HG03064 (cell line): Measurements from ENCODE around the gene VSIG2.
"Not testable (repeated sequence)": the region's sequence is repeated elsewhere in the genome, so short reads cannot be mapped to it uniquely, and the experiment has no call there.

Experiments used
- ATAC-seq: cut with Tn5 transposase; IDR thresholded peaks from one replicate; pipeline ENCODE4 v1.9.1; 2021; ENCODE audit warnings: low read depth; ENCODE audit not compliant: unreplicated experiment

The VSIG2 gene, protein sequence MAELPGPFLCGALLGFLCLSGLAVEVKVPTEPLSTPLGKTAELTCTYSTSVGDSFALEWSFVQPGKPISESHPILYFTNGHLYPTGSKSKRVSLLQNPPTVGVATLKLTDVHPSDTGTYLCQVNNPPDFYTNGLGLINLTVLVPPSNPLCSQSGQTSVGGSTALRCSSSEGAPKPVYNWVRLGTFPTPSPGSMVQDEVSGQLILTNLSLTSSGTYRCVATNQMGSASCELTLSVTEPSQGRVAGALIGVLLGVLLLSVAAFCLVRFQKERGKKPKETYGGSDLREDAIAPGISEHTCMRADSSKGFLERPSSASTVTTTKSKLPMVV

DNA sequence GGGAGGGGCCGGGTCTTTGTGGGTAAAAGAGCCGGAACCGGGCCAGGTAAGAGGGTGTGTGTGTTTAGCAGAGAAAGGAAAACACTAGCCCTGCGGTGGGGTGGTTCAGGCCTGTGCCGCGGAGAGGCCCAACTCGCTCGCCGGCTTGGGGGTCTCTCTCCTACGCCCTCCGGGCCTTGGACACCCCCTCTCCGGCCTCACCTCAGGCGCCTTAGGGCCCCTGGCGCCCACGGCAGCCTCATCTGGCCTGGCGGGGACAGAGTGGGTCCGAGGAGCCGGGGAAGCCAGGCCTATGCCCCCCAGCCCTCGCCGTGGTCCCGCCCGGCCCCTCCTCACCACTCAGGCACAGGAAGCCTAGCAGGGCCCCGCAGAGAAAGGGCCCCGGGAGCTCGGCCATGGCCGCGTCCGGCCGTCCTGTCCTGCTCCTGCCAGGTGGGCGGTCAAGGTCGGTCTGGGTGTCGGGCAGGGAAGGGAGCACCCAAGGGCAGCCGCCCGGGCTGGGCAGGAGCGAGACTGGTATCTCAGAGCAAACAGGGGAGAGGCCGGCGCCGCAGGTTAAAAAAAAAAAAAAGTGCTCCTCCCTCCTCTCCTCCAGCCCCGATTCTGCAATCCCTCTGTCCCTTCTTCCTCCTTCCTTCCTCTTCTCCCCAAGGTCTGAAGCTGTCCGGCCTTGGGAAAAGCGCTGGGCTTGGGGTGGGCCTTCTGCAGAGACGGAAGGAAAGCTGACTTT lies at the start of gene VSIG2:
TSS of gene VSIG2 (minus strand) at position 515 of the 730 bp plus-strand sequence. CDS start at position 397, 118 bp downstream.
- no peak for ATAC-seq

DNA sequence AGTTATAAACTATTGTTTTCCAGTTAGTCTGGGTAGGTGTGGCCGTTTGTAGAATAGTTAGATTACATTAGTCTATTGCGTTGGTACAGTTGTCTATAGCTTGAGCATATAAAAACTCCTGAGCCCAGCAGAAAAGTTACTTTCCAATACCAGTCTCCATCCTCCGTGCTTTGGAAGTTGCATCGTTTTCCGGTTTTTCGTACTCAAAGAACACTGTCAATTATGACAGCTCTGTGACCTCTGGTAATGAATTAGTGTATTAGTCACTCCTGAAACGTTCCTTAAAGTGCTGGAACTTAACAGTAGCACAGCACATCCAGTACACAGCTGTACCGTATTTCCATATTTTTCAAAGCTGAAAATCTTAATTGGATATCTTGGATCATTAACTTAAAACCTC lies 49.0 kb upstream of the VSIG2 start:
- no peak for ATAC-seq

GRCh38 chr11:124800226-124800929 lies 48.3 kb upstream of the VSIG2 start, which contains the start of gene MSANTD2:
Gene MSANTD2 (minus strand): TSS chr11:124800406. CDS start chr11:124800380, 26 bp downstream.
- peak; percentile 91 for ATAC-seq

DNA sequence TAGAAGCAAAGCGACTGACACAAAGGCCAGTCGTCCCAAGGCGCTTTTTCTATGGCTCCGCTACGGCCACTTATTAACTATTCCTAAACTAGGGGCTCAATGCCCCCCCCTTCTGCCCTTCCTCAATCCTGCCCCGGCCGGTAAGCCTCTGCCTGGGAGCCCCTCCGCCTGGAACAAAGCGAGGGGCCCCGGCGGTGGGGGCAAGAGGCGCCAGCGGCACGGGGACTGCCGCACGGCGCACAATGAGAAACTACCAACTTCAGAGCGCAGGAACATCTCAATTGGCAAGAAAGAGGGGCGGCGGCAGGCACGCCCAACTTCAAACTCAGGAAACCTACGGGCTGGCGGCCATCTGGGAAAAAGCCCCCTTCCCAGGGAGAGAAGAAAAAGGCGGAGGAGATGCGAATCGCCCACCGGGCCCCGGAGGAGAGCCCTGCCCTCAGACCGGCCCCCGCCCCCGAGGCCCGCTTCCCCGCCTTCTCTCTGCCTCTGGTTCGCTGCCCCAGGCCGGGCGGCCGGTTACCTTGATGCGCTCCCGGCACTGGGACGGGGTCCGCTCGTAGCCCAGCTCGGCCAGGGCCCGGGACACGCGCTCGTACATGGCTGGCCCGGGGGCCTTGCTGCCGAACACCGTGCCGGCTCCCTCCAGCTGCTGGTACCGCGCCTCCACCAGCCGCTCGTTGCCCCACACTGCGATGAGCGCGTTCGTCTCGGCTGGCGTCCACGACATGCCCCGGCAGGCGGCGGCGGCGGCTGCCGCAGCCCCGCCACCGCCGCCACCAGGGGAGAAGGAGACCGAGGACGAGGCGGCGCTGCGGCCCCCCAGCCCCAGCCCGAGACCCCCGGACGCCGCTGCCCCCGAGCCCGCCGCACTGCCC lies 47.5 kb upstream of the VSIG2 start:
- ATAC-seq = peak; percentile 38

GRCh38 chr11:124798991-124799347 lies 46.9 kb upstream of the VSIG2 start:
- ATAC-seq = peak; percentile 10

DNA sequence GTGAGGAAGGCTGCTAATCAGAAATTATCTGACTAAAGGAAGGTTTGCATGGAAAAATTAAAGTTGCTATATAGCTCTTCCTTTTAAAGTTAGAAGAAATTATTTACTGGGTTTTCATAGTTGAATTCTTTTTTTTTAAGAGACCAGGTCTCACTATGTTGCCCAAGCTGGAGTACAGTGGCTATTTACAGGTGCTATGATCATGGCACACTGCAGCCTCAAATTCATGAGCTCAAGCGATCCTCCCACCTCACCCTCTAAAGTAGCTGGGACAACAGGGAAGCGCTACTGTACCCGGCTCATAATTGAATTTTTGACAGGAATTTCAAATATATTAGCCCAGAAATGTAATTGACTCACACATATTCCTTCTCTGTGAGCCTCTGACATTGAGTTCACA lies 44.3 kb upstream of the VSIG2 start:
- ATAC-seq = no peak

DNA sequence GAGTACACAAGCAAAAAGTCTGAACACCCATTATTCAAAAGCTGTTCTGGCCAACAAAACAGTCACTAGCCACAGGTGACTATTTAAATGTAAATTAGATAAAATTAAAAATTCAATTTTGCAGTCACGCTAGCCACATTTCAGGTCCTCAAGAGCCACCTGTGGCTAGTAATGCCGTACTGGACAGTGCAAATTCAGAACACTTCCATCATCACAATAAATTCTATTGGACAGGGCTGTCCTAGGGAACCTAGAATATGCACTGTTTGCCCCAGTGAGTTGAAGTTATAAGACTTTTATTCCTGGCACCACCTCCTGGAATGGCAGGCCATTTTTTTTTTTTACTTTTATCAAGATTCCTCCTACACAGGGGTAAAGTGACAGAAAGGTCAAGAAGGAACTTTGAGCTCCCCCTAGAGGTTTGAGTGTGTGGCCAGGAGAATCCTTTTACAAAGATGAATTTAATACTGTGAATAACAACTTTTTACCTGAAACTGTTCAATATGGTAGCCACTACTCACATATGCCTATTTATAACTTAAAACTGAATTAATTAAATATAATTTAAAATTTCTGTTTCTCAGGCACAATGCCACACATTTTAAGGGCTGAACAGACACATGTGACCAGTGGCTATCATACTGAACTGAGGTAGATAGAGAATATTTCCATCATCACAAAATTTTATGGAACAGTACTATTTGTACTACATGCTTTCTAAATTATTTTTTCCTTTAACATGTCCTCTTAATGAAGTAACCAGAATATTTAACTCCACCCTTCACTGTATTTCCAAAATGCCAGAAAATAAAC lies 41.6 kb upstream of the VSIG2 start:
- no peak for ATAC-seq

- ATAC-seq = peak; percentile 80
Observed at GRCh38 chr11:124791626-124792341, 39.7 kb upstream of the VSIG2 start.

GRCh38 chr11:124788521-124788920 lies 36.5 kb upstream of the VSIG2 start:
- ATAC-seq = no peak

GRCh38 chr11:124784051-124784450 lies 32.0 kb upstream of the VSIG2 start:
- ATAC-seq = no peak

DNA sequence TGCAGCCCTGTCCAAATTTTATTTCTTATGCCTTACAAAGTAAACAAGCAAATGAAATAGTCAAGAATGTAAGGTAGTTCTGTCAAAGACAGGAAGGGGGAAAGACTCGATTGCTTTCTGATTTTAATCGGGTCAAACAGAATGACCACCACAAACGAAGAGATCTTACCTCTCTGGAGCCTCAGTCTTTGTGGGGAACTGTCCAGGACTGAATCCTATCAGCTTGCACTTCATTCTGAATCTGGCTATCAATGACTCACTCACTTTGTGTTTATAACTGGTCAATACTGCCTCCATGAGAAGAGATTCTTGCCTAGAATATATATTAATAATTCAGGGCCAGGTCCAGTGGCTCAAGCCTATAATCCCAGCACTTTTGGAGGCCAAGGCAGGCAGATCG lies 30.9 kb upstream of the VSIG2 start:
- no peak for ATAC-seq

GRCh38 chr11:124779568-124779967 lies 27.5 kb upstream of the VSIG2 start:
- no peak for ATAC-seq

DNA sequence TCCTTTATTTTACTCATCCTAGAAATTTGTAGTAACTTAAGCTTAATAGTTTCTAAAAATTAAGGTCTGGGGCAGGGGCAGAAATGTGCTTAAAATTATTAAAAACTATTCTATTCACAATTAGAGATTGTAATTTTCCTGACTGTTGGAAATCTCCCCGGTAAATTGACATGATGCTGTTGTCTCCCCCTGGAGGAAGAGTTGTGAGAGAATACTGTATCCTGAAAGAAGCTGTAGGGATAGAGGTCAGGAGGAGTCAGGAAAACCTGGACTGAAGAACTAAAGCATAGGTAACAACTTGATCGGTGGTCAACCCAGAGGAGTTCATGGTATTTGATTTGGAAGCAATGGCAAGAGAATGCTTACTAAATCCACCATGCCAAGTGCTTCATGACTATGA lies 26.2 kb upstream of the VSIG2 start:
- ATAC-seq = no peak

- no peak for ATAC-seq
Observed at GRCh38 chr11:124776865-124777645, 25.0 kb upstream of the VSIG2 start.

- ATAC-seq = not testable (repeated sequence)
Observed at GRCh38 chr11:124770959-124771358, 18.9 kb upstream of the VSIG2 start.

DNA sequence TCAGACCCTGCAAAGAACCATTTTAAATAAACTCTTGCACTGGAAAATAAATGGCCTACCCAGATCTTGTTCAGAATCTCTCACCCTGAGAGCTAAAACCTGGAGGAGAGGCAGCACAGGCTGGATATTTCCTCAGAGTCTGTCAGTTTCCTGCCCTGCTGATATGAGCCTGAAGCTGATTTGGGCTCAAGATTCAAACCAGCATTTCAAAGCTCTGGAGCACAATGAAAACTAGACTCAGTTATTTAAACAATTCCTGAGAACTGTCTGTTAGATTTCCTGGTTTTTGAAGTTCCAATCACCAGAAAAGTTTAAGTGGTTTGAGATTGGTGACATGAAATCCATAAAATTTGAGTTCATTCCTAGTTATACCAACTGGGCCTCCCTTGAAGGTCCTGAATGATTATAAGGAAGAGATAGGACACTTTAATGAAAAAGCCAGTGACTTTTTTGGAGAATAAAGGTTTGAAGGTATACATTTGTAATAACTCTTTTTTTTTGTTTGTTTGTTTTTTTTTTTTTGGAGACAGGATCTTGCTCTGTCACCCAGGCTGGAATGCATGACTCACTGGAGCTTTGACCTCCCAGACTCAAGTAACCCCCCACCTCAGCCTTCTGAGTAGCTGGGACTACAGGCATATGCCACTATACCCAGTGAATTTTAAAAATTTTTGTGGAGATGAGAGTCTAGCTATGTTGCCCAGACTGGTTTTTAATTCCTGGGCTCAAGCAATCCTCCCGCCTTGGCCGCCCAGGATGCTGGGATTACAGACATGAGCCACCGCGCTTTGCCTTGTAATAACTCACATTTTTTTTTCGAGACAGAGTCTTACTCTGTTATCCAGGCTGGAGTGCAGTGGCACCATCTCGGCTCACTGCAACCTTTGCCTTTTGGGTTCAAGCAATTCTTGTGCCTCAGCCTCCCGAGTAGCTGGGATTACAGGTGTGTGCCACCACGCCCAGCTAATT lies 18.0 kb upstream of the VSIG2 start:
- ATAC-seq = no peak

GRCh38 chr11:124768914-124769313 lies 16.9 kb upstream of the VSIG2 start:
- ATAC-seq = no peak
